ENCODE data around the gene JTB. TPM values are rescaled to one million over a fixed set of nuclear protein-coding genes. Genes with fewer than 3 reads are reported as not detected.
A peak's percentile ranks its signal among the peaks of the same experiment; 100 is the strongest.
"Not testable (repeated sequence)": the region's sequence is repeated elsewhere in the genome, so short reads cannot be mapped to it uniquely, and the experiment has no call there.

The JTB gene
- 100 to 1,000 TPM; 127 to 156 TPM for total RNA-seq

- no peaks in the 10 kb centered on the region for H3K9me3 Mint-ChIP-seq (ENCODE audit: low read depth)
- H3K4me3 Mint-ChIP-seq = peak within 1 kb of the TSS; percentile 95
- CTCF ChIA-PET = interaction anchor here (1.1 to 6.4 kb wide), 16 partner anchors 8 to 445 kb away, joined by 3 to 65 read pairs (median 5); partner anchors contain the start of genes CREB3L4, CRTC2, DENND4B and RAB13
- DNase-seq (peak; percentile 91), ATAC-seq (peak; percentile 97)
- H3K27ac Mint-ChIP-seq = peak within 1 kb of the TSS; percentile 94
- H3K4me1 Mint-ChIP-seq = peaks cover 41% of the 10 kb centered on the region
- H3K27me3 Mint-ChIP-seq = no peaks in the 10 kb centered on the region
- H3K36me3 Mint-ChIP-seq = peaks cover 33% of the 10 kb centered on the region
Observed at GRCh38 chr1:153977250-153978240, at the start of gene JTB. Gene JTB, minus strand, starts transcription at chr1:153977674. Its CDS starts 422 bp downstream, at chr1:153977252.

- Mint-ChIP-seq H3K4me1 (no peaks in the 10 kb centered on the region), H3K36me3 (no peaks in the 10 kb centered on the region), H3K27me3 (no peaks in the 10 kb centered on the region), H3K27ac (no peak overlapping the region), H3K9me3 (ENCODE audit: low read depth) (no peaks in the 10 kb centered on the region), H3K4me3 (no peak overlapping the region)
- ATAC-seq = no peak
- DNase-seq = no peak
- CTCF ChIA-PET = no interaction called here
Observed at GRCh38 chr1:154019940-154020339, 42.5 kb upstream of the JTB start.

DNA sequence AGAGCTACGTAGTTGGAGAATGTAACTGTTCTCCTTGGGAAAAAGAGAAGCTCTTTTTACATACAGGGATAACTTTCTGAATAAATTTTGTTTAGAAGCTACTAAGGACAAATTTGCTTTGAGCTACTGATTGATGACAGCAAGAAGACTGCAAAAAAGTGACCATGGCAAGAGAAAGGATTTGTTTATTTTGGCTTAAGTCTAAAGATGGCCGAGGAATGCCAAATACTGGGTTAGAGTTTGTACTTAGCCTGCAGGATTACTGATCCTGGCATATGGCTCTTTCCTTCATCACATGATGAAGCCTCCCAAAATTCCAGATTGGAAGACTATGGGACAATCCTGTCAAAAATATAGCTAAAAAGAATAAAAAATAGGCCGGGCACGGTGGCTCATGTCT, 41.8 kb upstream of the JTB start:
- no peak for DNase-seq
- no peak overlapping the region for H3K4me3 Mint-ChIP-seq
- H3K27me3 Mint-ChIP-seq = no peaks in the 10 kb centered on the region
- H3K27ac Mint-ChIP-seq = no peak overlapping the region
- ATAC-seq = no peak
- CTCF ChIA-PET = no interaction called here
- no peaks in the 10 kb centered on the region for H3K36me3 Mint-ChIP-seq
- H3K4me1 Mint-ChIP-seq = no peaks in the 10 kb centered on the region
- H3K9me3 Mint-ChIP-seq (ENCODE audit: low read depth) = no peaks in the 10 kb centered on the region

- H3K27ac Mint-ChIP-seq = no peak overlapping the region
- H3K36me3 Mint-ChIP-seq = no peaks in the 10 kb centered on the region
- H3K9me3 Mint-ChIP-seq (ENCODE audit: low read depth) = no peaks in the 10 kb centered on the region
- H3K4me1 Mint-ChIP-seq = no peaks in the 10 kb centered on the region
- DNase-seq (no peak), ATAC-seq (no peak)
- no peaks in the 10 kb centered on the region for H3K27me3 Mint-ChIP-seq
- H3K4me3 Mint-ChIP-seq = no peak overlapping the region
- CTCF ChIA-PET = interaction anchor here (0.7 kb wide), 1 partner anchor 16 kb away, joined by 3 read pairs; no protein-coding TSS in a partner anchor
Observed at GRCh38 chr1:154014154-154014907, 36.9 kb upstream of the JTB start.

- H3K27ac Mint-ChIP-seq; H3K4me1 Mint-ChIP-seq; H3K27me3 Mint-ChIP-seq; DNase-seq; ATAC-seq; H3K4me3 Mint-ChIP-seq; H3K9me3 Mint-ChIP-seq (ENCODE audit: low read depth); H3K36me3 Mint-ChIP-seq: not testable (repeated sequence)
- CTCF ChIA-PET = interaction anchor here (0.7 kb wide), 1 partner anchor 8 kb away, joined by 3 read pairs; no protein-coding TSS in a partner anchor
Observed at GRCh38 chr1:154012543-154012942, 35.1 kb upstream of the JTB start.

DNA sequence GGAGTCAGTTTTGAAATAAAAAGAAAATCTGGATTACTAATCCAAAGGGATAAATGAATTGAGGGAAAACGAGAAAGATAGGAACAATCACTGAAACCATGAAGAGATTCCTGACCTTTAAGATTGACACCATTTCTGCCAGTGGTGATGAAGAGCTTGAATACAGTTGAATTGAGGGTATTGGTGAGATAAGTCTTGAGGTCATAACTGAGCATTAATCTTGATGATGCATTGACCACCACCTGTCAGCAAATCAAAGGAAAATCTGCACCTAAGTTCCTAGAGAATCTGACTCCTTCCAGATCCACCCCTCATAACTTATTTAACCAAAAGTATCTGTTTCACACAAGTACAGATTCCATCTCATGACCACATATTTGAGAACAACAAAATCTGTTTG, 34.7 kb upstream of the JTB start:
- H3K4me3 Mint-ChIP-seq = no peak overlapping the region
- no peaks in the 10 kb centered on the region for H3K36me3 Mint-ChIP-seq
- DNase-seq (no peak), ATAC-seq (no peak)
- no peaks in the 10 kb centered on the region for H3K27me3 Mint-ChIP-seq
- H3K9me3 Mint-ChIP-seq (ENCODE audit: low read depth) = no peaks in the 10 kb centered on the region
- no peaks in the 10 kb centered on the region for H3K4me1 Mint-ChIP-seq
- H3K27ac Mint-ChIP-seq = no peak overlapping the region
- CTCF ChIA-PET = interaction anchor here (0.7 kb wide), 1 partner anchor 8 kb away, joined by 3 read pairs; no protein-coding TSS in a partner anchor

DNA sequence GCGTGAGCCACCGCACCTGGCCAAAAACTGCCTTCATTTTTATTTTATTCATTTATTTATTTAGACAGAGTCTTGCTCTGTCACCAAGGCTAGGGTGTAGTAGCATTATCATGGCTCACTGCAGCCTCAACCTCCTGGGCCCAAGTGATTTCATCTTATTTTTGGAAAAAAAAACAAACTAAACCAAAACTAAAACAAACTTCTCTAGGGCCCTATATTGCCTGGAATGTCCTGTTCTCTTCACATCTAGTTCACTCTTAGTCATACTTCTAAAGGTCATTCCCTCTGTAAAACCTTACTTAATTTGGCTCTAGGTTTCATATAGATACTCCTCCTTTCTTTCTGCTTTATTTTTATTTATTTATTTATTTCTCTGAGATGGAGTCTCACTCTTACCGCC, 28.7 kb upstream of the JTB start:
- CTCF ChIA-PET = no interaction called here

GRCh38 chr1:154000420-154000819, 22.9 kb upstream of the JTB start:
- Mint-ChIP-seq H3K4me3 (no peak overlapping the region), H3K27ac (no peak overlapping the region), H3K36me3 (peaks cover 4% of the 10 kb centered on the region), H3K4me1 (peaks cover 1% of the 10 kb centered on the region), H3K27me3 (no peaks in the 10 kb centered on the region), H3K9me3 (ENCODE audit: low read depth) (no peaks in the 10 kb centered on the region)
- DNase-seq = no peak
- no peak for ATAC-seq
- CTCF ChIA-PET = interaction anchor here (1.3 to 1.4 kb wide), 2 partner anchors 9 to 10 kb away, joined by 3 read pairs; no protein-coding TSS in a partner anchor

More for the DNA sequence above, 28.7 kb upstream of the JTB start:
- no peaks in the 10 kb centered on the region for H3K36me3 Mint-ChIP-seq
- ATAC-seq (no peak), DNase-seq (no peak)
- H3K27ac Mint-ChIP-seq = no peak overlapping the region
- H3K4me1 Mint-ChIP-seq = no peaks in the 10 kb centered on the region
- no peaks in the 10 kb centered on the region for H3K9me3 Mint-ChIP-seq (ENCODE audit: low read depth)
- H3K4me3 Mint-ChIP-seq = no peak overlapping the region
- H3K27me3 Mint-ChIP-seq = no peaks in the 10 kb centered on the region

GRCh38 chr1:153996882-153997281, 19.4 kb upstream of the JTB start:
- H3K9me3 Mint-ChIP-seq (ENCODE audit: low read depth); CTCF ChIA-PET; H3K27me3 Mint-ChIP-seq; DNase-seq; H3K27ac Mint-ChIP-seq; ATAC-seq; H3K4me3 Mint-ChIP-seq: not testable (repeated sequence)
- peaks cover 12% of the 10 kb centered on the region for H3K4me1 Mint-ChIP-seq
- H3K36me3 Mint-ChIP-seq = peaks cover 27% of the 10 kb centered on the region

DNA sequence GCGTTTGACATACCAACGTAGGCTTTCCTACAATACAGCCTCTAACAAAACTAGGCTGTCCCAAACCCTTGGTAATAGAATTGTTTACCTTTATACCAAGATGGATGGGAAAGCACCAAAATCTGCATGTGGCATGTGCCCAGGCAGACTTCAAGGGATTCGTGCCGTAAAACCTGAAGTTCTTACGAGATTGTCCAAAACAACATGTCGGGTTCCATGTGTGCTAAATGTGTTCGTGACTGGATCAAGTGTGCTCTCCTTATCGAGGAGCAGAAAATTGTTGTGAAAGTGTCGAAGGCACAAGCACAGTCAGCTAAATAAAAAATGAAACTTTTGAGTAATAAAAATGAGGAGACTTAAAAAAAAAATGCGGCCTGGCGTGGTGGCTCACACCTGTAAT, 18.2 kb upstream of the JTB start:
- H3K27ac Mint-ChIP-seq = no peak overlapping the region
- CTCF ChIA-PET = interaction anchor here (1.0 kb wide), 1 partner anchor 198 kb away, joined by 3 read pairs; no protein-coding TSS in a partner anchor
- H3K4me1 Mint-ChIP-seq = peaks cover 20% of the 10 kb centered on the region
- no peaks in the 10 kb centered on the region for H3K9me3 Mint-ChIP-seq (ENCODE audit: low read depth)
- no peaks in the 10 kb centered on the region for H3K27me3 Mint-ChIP-seq
- H3K36me3 Mint-ChIP-seq = peaks cover 38% of the 10 kb centered on the region
- DNase-seq (no peak), ATAC-seq (no peak)
- H3K4me3 Mint-ChIP-seq = no peak overlapping the region

DNA sequence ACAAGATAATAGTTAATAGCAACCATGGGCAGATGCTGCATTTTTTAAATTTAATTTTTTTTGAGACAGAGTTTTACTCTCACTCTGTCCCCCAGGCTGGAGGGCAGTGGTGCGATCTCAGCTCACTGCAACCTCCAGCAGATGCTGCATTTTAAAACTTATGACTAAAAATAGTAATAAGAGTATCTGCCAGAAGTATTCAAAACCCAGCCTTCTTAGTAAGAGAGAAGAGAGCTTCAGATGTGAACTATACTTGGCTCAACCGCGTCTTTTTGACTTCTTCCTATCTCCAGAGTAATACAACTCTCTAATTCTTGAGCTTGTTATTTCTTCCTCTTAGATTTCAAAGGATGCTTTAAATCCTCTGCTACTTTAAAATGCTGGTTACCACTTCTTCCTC, 17.7 kb upstream of the JTB start:
- H3K27ac Mint-ChIP-seq = no peak overlapping the region
- H3K4me1 Mint-ChIP-seq = peaks cover 24% of the 10 kb centered on the region
- peaks cover 42% of the 10 kb centered on the region for H3K36me3 Mint-ChIP-seq
- peaks cover 1% of the 10 kb centered on the region for H3K9me3 Mint-ChIP-seq (ENCODE audit: low read depth)
- H3K4me3 Mint-ChIP-seq = no peak overlapping the region
- CTCF ChIA-PET = no interaction called here
- DNase-seq (no peak), ATAC-seq (no peak)
- no peaks in the 10 kb centered on the region for H3K27me3 Mint-ChIP-seq

DNA sequence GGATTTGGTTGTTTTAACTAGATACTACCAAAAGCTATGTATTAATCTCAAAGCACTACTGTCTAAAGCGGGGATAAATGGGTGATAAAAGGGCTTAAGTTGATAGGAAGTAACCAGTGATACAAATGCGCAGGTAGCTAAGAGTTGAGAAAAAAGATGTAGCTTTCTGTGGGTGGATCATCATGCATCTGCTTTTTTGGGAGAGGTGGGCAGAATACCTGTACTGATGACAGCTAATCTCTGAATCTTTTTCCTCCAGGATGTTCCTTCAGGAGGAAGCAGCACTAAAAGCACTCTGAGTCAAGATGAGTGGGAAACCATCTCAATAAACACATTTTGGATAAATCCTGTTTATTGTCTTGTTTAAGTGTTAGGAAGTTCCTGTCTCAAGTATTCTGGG, 14.3 kb upstream of the JTB start:
- CTCF ChIA-PET = interaction anchor here (1.0 to 2.4 kb wide), 4 partner anchors 9 to 320 kb away, joined by 3 to 18 read pairs (median 5); partner anchors contain the start of gene JTB

GRCh38 chr1:153991151-153991630, 13.7 kb upstream of the JTB start:
- DNase-seq (no peak), ATAC-seq (no peak)
- CTCF ChIA-PET = interaction anchor here (1.0 to 3.2 kb wide), 6 partner anchors 10 to 320 kb away, joined by 3 to 18 read pairs (median 5); partner anchors contain the start of genes JTB and SLC39A1
- Mint-ChIP-seq H3K9me3 (ENCODE audit: low read depth) (peaks cover 1% of the 10 kb centered on the region), H3K36me3 (peaks cover 43% of the 10 kb centered on the region), H3K27me3 (no peaks in the 10 kb centered on the region), H3K4me1 (peaks cover 40% of the 10 kb centered on the region), H3K27ac (peak overlapping the region; percentile 99), H3K4me3 (peak overlapping the region; percentile 98)

More for the DNA sequence above, 14.3 kb upstream of the JTB start:
- ATAC-seq (no peak), DNase-seq (no peak)
- peaks cover 1% of the 10 kb centered on the region for H3K9me3 Mint-ChIP-seq (ENCODE audit: low read depth)
- peaks cover 43% of the 10 kb centered on the region for H3K36me3 Mint-ChIP-seq
- peak overlapping the region; percentile 98 for H3K4me3 Mint-ChIP-seq
- H3K27ac Mint-ChIP-seq = peak overlapping the region; percentile 99
- peaks cover 35% of the 10 kb centered on the region for H3K4me1 Mint-ChIP-seq
- H3K27me3 Mint-ChIP-seq = no peaks in the 10 kb centered on the region

Data from activated CD8-positive, alpha-beta memory T cell treated with anti-CD3 and anti-CD28 coated beads, Interleukin-2, amount 10 ng/mL, durations not matched to agents 7 days and 5 days (primary cell).